Measurements from ENCODE around the gene RRAS.

The RRAS gene

DNA sequence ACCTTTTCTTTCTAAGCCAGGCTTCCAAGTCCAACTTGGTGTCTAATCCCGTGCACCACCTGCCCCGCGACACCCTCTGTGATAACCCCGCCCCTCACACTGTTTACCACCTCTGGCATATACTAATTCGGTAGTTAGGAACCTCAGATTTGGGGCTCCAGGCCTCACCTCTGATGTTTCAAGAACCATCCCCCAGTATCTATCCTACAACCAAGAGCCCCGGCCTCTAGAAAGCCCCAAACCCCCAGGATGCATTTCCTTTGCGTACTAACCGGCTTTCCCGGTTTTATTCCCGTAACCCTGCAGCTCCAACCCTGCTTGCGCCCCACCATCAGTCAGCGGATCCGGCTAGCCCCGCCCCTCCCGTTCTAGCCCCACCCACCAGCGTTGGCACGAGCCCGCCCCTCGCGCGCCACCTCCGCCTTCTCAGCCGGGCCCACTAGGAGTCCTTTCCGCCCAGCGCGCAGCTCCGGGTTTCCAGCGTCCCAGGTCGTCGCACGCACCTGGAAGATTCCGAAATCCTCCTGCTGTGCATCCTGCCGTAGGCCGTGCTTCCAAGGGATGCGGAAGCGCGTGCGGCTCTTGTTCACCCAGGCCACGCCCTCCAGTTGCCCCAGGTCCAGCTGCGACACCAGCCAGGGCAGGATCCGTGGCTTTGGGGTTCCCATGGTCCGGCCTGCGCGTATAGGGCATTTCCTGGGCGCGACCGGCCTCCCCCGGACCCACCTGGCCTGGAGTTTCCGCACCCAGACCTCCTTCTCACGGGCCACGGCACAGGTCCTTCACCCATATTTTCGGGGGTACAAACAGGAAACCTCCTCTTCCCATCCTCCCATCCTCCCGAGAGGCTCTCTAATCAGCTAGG is 24.5 kb upstream of the RRAS start:
- DNase-seq (ENCODE audit: extremely low read depth, low read depth): no peak
- TF ChIP-seq, protein P1, sequence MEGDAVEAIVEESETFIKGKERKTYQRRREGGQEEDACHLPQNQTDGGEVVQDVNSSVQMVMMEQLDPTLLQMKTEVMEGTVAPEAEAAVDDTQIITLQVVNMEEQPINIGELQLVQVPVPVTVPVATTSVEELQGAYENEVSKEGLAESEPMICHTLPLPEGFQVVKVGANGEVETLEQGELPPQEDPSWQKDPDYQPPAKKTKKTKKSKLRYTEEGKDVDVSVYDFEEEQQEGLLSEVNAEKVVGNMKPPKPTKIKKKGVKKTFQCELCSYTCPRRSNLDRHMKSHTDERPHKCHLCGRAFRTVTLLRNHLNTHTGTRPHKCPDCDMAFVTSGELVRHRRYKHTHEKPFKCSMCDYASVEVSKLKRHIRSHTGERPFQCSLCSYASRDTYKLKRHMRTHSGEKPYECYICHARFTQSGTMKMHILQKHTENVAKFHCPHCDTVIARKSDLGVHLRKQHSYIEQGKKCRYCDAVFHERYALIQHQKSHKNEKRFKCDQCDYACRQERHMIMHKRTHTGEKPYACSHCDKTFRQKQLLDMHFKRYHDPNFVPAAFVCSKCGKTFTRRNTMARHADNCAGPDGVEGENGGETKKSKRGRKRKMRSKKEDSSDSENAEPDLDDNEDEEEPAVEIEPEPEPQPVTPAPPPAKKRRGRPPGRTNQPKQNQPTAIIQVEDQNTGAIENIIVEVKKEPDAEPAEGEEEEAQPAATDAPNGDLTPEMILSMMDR (IDR thresholded peaks at IDR 0.05; ENCODE audit: low read depth, low read length): no peak; the same call in none of the 2 replicates

DNA sequence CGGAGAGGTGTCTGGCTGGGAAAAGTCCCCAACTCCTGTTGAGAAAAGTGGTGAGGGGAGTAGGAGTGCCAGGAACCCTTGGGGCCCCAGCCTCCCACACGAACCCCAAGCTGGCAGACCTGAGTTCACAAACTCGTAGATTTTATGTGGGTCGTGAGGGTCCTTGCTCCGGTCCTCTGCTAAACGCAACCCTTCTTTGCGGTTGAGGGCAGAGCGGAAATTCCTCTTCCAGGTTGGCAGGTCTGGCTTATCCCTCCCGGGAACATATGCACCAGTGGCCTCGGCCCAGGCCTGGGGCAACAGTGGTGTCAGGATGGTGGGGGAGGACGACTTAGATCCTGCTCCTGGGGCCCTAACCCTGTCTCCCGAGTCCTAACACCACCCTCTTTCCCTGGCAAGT is 23.3 kb upstream of the RRAS start:
- no peak for DNase-seq (ENCODE audit: extremely low read depth, low read depth)
- TF ChIP-seq, protein P1 (IDR thresholded peaks at IDR 0.05; ENCODE audit: low read depth, low read length): no peak

DNA sequence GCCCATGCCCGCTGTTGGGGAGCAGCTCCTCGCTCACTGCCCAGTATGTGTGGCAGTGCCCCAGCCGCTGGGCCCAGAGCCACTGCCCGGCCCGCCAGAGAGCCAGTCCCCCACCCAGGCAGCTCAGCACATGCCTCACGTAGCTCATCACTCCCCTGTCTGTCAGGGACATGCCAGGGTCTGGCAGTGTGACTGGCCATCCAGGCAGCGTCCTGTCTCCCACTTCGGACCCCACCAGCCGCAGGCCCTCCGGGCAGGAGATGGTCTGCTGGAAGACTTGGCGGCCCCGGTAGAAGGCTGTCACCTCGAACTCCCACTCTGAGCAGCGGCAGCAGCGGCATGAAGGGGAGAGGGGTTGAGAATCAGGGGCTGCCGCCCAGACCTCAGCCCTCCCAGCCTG is 22.1 kb upstream of the RRAS start:
- TF ChIP-seq, protein P1 (IDR thresholded peaks at IDR 0.05; ENCODE audit: low read depth, low read length): no peak
- DNase-seq (ENCODE audit: extremely low read depth, low read depth): no peak

DNA sequence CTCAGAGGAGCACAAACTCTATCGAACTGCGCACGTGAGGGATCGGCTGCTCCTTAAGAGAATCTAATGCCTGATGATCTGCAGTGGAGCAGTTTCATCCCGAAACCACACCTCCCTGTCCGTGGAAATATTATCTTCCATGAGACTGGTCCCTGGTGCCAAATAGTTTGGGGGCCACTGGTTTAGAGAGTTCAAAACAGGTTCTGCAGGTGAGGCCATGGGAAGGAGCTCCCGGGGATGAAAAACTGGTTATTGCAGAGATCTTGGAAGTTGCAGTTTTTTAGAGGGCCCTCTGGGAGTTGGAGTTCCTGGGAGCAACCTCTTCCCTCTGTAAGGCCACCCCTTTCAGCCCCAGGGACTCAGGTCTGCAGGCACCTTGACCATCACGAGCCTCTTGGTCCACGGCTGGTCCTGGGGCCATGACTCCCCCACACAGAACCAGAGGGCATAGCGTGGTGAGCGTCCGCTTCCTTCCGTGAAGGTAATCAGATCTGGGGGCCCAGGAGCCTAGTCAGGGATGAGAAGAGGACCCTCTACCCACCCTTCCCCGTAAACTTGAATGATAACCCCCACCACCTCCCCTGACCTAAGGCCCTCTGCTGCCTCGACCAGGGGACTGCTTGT is 20.5 kb upstream of the RRAS start:
- TF ChIP-seq, protein P1 (IDR thresholded peaks at IDR 0.05; ENCODE audit: low read depth, low read length): no peak
- DNase-seq (ENCODE audit: extremely low read depth, low read depth): no peak

DNA sequence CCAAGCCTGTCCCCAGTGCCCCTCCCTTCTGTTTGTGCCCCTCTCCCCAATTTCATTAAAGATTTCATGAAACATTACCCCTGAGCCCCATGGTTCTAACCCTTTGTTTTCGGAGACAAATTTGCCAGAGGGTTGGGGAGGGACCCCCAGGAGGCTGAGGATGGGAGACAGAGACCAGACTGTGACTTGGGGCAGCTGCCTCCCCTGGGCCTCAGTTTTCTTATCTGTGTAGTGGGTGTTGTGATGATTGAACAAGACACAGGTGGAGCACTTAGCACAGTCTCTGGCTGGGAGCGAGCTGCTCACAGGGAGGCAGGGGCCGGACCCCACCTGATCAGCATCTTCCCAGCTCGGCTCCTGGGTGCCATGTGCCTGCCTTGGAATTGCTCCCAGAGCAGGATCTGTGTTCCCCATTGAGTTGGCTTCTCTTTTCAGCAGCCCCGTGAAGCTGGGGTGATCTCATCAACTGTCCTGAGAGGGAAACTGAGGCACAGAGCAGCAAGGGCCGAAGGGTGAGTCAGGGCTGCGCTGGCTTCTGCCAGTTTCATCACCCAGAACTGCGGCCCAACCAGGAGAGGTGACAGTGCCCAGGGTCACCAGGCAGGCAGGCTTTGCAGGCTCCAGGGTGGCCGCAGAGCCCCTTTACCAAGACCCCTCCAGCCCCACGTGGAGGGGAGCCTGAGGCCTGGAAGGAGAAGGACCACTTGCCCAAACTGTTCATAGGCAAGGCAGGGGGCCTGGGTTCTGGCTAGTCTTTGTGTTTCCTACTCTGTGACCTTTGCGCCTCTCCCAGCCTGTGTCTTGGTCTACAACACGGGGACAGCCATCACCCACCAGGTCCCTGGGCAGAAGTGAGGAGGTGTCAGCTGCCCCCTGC is 18.9 kb upstream of the RRAS start:
- no peak for DNase-seq (ENCODE audit: extremely low read depth, low read depth)
- TF ChIP-seq, protein P1 (IDR thresholded peaks at IDR 0.05; ENCODE audit: low read depth, low read length): no peak

DNA sequence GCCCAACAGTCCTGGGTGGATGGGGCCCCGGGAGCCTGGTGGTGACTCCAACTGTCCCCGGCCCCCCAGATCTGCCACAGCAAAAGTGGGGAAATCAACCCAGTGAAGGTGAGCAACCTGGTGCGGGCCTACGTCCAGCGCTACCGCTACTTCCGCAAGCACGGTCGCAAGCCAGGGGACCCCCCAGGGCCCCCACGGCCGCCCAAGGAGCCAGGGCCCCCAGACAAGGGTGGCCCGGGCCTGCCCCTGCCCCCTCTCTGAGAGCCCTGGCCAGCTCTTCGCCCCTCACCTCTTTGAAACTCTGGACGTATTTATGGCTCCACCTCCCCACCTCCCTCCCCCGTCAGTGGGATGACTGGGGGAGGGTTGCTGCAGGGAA is 18.2 kb upstream of the RRAS start:
- DNase-seq (ENCODE audit: extremely low read depth, low read depth): no peak
- TF ChIP-seq, protein P1 (IDR thresholded peaks at IDR 0.05; ENCODE audit: low read depth, low read length): no peak
